ENCODE results near the gene LAYN. TPM values are rescaled to one million over a fixed set of nuclear protein-coding genes. Genes with fewer than 3 reads are reported as not detected.
A peak's percentile ranks its signal among the peaks of the same experiment; 100 is the strongest.

LAYN gene
- total RNA-seq, 4 donors from 2014 or later = 8.2 to 47.8 (median 37.2) TPM

DNA sequence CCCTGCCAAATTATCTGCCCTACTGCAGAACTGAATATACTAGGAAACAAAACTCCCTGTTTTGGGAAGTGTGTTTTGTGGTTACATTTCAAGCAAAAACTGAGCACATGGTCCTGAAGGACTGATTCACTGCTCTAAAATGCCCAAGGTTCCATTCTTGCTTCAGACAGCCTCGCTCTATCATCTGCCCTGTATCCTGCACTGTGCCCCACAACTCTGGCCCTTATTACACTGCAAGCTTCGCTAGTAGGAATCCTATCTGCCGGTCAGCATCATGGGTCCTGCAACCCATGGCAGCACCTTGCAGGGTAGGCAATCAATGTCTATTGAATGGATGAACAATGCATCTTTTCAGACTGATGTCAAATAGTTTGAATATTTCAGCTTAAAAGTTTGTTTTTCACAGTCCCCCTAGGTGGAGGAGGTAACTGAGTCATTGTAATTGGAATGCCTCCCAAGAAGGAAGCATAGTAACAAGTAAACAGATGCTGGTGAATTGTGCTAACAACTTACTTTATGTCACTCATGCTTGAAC lies 21.3 kb downstream of the LAYN start:
- 56 to 74% methylated on average over 3 of the region's 3 CpGs for WGBS, 2 donors (ENCODE audit: low coverage in 1 of 2)
- Histone ChIP-seq H3K36me3 (peaks cover 0 to 7% of the 10 kb centered on the region in 2 donors), H3K9me3 (no peaks in the 10 kb centered on the region), H3K4me3 (no peak overlapping the region), H3K4me1 (peaks cover 0 to 14% (median 0%) of the 10 kb centered on the region in 3 donors), H3K27ac (no peak overlapping the region), H3K27me3 (no peaks in the 10 kb centered on the region)
- ATAC-seq = no peak
- TF ChIP-seq EP300 (IDR thresholded peaks at IDR 0.05) = no peak
- TF ChIP-seq, protein P1, sequence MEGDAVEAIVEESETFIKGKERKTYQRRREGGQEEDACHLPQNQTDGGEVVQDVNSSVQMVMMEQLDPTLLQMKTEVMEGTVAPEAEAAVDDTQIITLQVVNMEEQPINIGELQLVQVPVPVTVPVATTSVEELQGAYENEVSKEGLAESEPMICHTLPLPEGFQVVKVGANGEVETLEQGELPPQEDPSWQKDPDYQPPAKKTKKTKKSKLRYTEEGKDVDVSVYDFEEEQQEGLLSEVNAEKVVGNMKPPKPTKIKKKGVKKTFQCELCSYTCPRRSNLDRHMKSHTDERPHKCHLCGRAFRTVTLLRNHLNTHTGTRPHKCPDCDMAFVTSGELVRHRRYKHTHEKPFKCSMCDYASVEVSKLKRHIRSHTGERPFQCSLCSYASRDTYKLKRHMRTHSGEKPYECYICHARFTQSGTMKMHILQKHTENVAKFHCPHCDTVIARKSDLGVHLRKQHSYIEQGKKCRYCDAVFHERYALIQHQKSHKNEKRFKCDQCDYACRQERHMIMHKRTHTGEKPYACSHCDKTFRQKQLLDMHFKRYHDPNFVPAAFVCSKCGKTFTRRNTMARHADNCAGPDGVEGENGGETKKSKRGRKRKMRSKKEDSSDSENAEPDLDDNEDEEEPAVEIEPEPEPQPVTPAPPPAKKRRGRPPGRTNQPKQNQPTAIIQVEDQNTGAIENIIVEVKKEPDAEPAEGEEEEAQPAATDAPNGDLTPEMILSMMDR (IDR thresholded peaks at IDR 0.05) = no peak
- no peak for TF ChIP-seq POLR2AphosphoS5 (IDR thresholded peaks at IDR 0.05)

DNA sequence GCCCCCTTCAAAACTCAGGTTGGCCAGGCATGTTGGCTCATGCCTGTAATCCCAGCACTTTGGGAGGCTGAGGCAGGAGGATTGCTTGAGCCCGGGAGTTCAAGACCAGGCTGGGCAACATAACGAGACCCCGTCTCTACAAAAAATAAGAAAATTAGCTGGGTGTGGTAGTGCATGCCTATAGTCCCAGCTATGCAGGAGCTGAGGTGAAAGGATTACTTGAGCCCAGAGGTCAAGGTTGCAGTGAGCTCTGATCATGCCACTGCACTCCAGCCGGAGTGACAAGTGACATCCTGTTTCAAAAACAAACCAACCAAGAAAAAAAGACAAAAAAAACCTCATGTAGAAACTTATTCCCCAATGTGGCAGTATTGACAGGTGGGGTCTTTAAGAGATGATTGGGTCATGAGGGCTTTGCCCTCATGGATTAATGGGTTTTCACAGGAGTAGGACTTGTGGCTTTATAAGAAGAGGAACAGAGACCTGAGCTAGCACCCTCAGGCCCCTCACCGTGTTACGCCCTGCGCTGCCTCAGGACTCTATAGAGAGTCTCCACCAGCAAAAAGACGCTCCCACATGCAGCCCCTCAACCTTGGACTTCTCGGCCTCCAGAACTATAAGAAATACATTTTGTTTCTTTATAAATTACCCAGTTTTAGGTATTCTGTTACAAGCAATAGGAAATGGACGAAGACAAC lies 22.3 kb downstream of the LAYN start:
- H3K9me3 ChIP-seq = no peaks in the 10 kb centered on the region
- TF ChIP-seq, protein P1 (IDR thresholded peaks at IDR 0.05) = no peak
- TF ChIP-seq POLR2AphosphoS5 (IDR thresholded peaks at IDR 0.05) (no peak), EP300 (IDR thresholded peaks at IDR 0.05) (no peak), POLR2A (IDR thresholded peaks at IDR 0.05) (no peak)
- peaks cover 0 to 7% of the 10 kb centered on the region in 2 donors for H3K36me3 ChIP-seq
- no peak overlapping the region for H3K27ac ChIP-seq
- H3K4me1 ChIP-seq = peaks cover 0 to 5% (median 0%) of the 10 kb centered on the region in 3 donors
- ATAC-seq = no peak
- H3K4me3 ChIP-seq = no peak overlapping the region
- WGBS, 2 donors (ENCODE audit: low coverage in 1 of 2) = 86 to 100% methylated on average over 1 to 7 of the region's 10 CpGs
- no peaks in the 10 kb centered on the region for H3K27me3 ChIP-seq

DNA sequence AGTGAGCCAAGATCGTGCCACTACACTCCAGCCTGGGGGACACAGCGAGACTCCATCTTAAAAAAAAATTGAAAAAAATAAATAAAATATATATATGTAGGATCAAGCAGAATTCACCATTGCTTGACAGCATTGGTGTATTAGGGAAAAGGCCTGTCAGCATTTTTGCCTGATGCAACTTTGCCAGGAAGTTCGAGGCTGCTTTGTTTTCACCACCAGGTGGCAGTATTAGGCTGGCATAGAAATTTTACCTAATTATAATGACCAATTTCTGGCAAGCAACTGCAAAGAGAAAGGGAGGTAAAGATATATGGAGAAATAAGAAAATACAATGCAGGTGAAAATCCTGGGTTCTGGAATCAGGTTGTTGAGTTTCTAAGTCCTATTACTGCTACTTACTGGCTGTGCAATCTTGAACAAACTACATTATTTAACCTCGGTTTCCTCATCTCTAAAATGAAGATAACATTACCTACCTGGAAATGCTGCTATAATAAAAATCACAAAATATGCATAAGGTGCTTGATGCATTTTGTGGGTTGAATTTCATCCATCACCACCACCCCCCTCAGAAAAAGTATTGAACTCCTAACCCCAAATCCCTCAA lies 24.7 kb downstream of the LAYN start:
- WGBS, 2 donors (ENCODE audit: low coverage in 1 of 2) = 51 to 60% methylated on average over 3 to 4 of the region's 4 CpGs
- no peaks in the 10 kb centered on the region for H3K27me3 ChIP-seq
- no peak overlapping the region for H3K27ac ChIP-seq
- peaks cover 0 to 3% (median 0%) of the 10 kb centered on the region in 3 donors for H3K4me1 ChIP-seq
- peaks cover 0 to 6% of the 10 kb centered on the region in 2 donors for H3K36me3 ChIP-seq
- peak; percentile 66 for ATAC-seq
- no peaks in the 10 kb centered on the region for H3K9me3 ChIP-seq
- no peak overlapping the region for H3K4me3 ChIP-seq
- TF ChIP-seq POLR2AphosphoS5 (IDR thresholded peaks at IDR 0.05) (peak; percentile 36), EP300 (IDR thresholded peaks at IDR 0.05) (no peak)
- TF ChIP-seq, protein P1 (IDR thresholded peaks at IDR 0.05) = peak; percentile 89 to 93 (median 91)

GRCh38 chr11:111566324-111566723 lies 25.8 kb downstream of the LAYN start:
- WGBS, 2 donors (ENCODE audit: low coverage in 1 of 2) = 76 to 86% methylated on average over 4 to 5 of the region's 7 CpGs
- H3K4me1 ChIP-seq = peaks cover 0 to 3% (median 0%) of the 10 kb centered on the region in 3 donors
- no peaks in the 10 kb centered on the region for H3K27me3 ChIP-seq
- TF ChIP-seq EP300 (IDR thresholded peaks at IDR 0.05) = no peak
- TF ChIP-seq POLR2AphosphoS5 (IDR thresholded peaks at IDR 0.05) = no peak
- TF ChIP-seq POLR2A (IDR thresholded peaks at IDR 0.05) = no peak
- TF ChIP-seq, protein P1 (IDR thresholded peaks at IDR 0.05) = no peak
- H3K27ac ChIP-seq = no peak overlapping the region
- no peaks in the 10 kb centered on the region for H3K36me3 ChIP-seq
- H3K9me3 ChIP-seq = no peaks in the 10 kb centered on the region
- H3K4me3 ChIP-seq = no peak overlapping the region
- no peak for ATAC-seq

Measured in gastroesophageal sphincter (tissue), 4 donors.